ENCODE measurements around the gene NR3C2.
"Not testable (repeated sequence)": the region's sequence is repeated elsewhere in the genome, so short reads cannot be mapped to it uniquely, and the experiment has no call there.

The NR3C2 gene

DNA sequence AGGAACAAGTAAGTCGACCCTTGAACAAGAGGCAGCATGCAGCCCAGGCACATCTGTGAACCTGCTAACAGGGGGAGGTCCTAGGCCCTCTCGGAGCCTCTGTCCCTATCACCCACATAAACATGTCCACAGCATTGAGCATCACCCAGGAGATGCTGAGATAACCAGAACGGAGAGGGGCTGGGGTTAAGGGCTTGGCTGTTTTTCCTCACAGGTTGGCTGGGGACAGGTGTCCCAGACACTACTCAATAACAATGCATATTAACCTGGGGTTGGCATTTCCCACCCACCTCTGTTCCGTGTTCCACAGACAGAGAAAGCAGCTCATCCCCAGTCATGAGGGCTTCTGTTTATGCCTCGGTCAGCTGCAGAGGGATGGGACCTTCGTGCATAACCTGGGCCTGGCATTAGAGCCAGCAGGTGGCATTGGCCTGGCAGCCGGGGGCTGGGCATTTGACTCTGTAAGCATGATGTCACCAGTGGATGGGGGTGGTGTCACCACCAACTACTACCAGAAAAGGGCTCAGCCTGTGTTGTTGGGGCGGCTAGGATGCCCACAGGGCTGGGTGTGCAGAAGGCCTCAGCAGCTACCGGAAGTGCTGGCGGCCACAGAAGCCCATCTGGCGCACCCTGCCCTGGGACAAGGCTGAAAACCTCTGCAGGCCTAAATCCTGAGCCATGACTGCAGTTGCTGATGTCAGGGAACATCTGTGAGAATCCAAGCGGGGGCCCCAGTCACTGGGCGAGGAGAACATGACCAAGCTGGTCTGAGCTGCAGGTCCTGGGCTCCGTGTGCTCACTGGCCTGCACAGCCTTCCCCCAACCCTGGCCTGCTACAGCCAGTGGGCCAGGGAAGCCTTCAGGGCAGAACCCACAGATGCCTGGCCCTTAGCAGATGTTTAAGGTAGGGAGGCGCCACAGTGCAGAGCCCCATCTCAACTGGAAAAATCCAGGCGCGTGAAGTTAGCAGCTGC, 351.4 kb downstream of the NR3C2 start:
- TF ChIP-seq, protein P1, sequence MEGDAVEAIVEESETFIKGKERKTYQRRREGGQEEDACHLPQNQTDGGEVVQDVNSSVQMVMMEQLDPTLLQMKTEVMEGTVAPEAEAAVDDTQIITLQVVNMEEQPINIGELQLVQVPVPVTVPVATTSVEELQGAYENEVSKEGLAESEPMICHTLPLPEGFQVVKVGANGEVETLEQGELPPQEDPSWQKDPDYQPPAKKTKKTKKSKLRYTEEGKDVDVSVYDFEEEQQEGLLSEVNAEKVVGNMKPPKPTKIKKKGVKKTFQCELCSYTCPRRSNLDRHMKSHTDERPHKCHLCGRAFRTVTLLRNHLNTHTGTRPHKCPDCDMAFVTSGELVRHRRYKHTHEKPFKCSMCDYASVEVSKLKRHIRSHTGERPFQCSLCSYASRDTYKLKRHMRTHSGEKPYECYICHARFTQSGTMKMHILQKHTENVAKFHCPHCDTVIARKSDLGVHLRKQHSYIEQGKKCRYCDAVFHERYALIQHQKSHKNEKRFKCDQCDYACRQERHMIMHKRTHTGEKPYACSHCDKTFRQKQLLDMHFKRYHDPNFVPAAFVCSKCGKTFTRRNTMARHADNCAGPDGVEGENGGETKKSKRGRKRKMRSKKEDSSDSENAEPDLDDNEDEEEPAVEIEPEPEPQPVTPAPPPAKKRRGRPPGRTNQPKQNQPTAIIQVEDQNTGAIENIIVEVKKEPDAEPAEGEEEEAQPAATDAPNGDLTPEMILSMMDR (conservative IDR thresholded peaks at IDR 0.05; ENCODE audit: control insufficient read depth, insufficient read depth, low read depth, low read length), result no peak
- H3K4me3 ChIP-seq (ENCODE audit: control insufficient read depth, low read depth, low read length), result no peak overlapping the region
- no peak for DNase-seq (ENCODE audit: low read depth)

DNA sequence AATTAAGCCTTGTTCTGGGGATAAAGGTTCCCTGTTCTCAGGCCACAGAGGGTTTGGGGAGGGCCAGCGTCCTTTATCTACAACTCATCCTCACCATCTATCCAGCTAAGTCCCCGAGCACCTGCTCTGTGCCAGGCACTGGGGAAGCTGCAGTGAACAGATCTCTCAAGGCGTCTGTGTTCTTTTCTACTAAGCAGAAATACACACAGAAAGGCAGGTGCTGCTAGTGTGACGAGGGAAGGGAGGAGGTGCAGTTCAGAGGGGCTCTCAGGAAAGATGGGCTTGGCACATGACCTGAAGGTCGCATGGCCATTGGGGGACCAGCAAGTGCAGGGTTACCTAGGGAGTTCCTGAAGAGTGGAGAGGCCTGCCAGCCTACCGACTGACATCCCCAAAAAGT, 352.2 kb downstream of the NR3C2 start:
- TF ChIP-seq, protein P1 (conservative IDR thresholded peaks at IDR 0.05; ENCODE audit: control insufficient read depth, insufficient read depth, low read depth, low read length), result no peak
- H3K4me3 ChIP-seq (ENCODE audit: control insufficient read depth, low read depth, low read length), result no peak overlapping the region
- no peak for DNase-seq (ENCODE audit: low read depth)

DNA sequence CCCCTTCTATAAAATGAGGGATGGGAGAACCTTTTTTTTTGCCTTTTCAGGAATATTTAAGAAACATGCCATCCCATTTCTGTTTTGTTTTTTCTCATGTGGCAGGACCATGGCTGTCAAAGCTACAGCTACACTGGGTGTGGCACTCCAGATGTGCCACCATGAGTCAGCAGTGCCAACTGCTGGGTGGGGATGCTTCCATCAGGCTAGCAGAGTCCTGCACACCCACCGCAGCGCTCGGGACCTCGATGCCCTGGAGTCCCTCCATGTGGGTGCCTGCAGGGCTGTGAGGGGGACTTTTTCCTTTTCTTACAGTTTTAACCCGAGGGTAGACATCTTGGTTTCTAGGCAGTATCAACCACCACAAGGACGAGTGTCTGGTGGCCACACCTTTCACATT, 352.6 kb downstream of the NR3C2 start:
- TF ChIP-seq, protein P1 (conservative IDR thresholded peaks at IDR 0.05; ENCODE audit: control insufficient read depth, insufficient read depth, low read depth, low read length), result no peak
- DNase-seq (ENCODE audit: low read depth), result no peak
- no peak overlapping the region for H3K4me3 ChIP-seq (ENCODE audit: control insufficient read depth, low read depth, low read length)

DNA sequence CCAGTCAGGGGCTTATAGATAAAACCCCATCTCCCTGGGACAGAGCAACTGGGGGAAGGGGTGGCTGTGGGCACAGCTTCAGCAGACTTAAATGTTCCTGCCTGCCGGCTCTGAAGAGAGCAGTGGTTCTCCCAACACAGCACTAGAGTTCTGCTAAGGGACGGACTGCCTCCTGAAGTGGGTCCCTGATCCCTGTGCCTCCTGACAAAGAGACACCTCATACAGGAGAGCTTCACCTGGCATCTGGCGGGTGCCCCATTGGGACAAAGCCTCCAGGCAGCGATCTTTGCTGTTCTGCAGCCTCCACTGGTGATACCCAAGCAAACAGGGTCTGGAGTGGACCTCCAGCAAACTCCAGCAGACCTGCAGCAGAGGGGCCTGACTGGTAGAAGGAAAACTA, 359.1 kb downstream of the NR3C2 start:
- H3K4me3 ChIP-seq (ENCODE audit: control insufficient read depth, low read depth, low read length); DNase-seq (ENCODE audit: low read depth): not testable (repeated sequence)

DNA sequence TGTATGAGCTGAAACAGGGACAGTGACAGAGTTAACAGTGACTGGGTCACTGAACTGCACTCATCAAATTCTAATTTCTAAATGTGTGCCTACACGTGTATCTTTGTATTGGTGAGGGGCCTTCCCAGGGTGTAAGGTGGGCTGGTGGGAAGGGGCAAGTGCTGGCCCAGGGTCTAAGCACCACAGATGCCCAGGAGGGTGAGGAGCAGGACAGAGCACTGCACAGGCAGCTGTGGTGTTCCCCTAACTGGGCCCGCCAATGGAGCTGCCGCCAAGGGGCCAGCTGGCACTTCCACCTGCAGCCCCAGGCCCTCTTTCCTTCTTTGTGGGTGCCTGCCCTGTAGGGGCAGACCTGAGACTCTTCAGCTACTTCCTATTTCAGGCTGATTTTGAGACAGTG, 360.5 kb downstream of the NR3C2 start:
- TF ChIP-seq, protein P1 (conservative IDR thresholded peaks at IDR 0.05; ENCODE audit: control insufficient read depth, insufficient read depth, low read depth, low read length), result no peak
- no peak overlapping the region for H3K4me3 ChIP-seq (ENCODE audit: control insufficient read depth, low read depth, low read length)
- DNase-seq (ENCODE audit: low read depth), result no peak

DNA sequence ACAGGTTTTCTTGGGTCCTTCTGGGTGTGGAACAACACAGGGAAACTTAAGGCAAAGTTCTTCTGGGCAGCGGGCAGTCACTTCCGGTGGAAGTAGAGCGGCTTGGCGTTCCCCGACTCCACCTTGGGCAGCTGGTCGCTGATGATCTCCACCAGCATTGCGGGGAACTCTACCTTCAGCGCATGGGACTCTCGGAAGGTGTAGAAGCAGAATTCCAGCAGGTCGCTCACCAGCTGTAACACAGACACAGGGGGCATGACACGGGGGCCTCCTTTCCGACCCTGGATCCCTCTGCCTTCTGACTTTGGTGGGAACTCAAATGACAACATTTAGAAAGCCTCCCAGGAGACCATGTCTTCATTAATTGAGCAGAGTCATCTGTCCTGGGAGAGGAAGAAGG, 360.9 kb downstream of the NR3C2 start:
- DNase-seq (ENCODE audit: low read depth), result no peak
- TF ChIP-seq, protein P1 (conservative IDR thresholded peaks at IDR 0.05; ENCODE audit: control insufficient read depth, insufficient read depth, low read depth, low read length), result no peak
- H3K4me3 ChIP-seq (ENCODE audit: control insufficient read depth, low read depth, low read length), result no peak overlapping the region

DNA sequence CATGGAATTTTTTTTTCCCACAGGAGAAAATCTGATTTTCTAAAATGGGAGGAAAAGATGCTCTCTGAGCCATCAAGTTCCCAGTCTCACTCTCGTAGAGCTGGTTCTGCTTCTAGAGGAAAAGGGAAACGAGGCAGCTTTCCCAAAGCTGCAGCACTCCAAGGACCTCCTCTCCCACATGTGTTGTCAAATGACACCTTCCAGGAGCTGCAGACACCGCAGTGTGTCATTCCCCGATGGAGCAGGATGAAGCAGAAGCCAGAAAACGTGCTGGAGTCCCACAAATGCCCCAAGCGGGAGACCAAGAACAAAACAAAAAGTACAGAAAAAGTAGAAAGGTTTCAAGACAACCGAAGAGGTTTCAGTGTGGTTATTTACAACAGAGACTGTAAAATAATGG, 362.3 kb downstream of the NR3C2 start:
- DNase-seq (ENCODE audit: low read depth), result no peak
- no peak overlapping the region for H3K4me3 ChIP-seq (ENCODE audit: control insufficient read depth, low read depth, low read length)
- TF ChIP-seq, protein P1 (conservative IDR thresholded peaks at IDR 0.05; ENCODE audit: control insufficient read depth, insufficient read depth, low read depth, low read length), result no peak
